H9 (cell line): Measurements from ENCODE around the gene SMIM20. TPM values are rescaled to one million over a fixed set of nuclear protein-coding genes. Genes with fewer than 3 reads are reported as not detected.

Experiments used
- DNase-seq: peaks from one replicate; pipeline ENCODE4 v3.0.0-alpha.2; 2017
- H2AFZ ChIP-seq: one replicate; pipeline ENCODE4 v1.6.1; 2013; ENCODE audit warnings: mild to moderate bottlenecking, low read length, control low read depth, moderate library complexity
- H2AK5ac ChIP-seq: 2 replicates; pipeline ENCODE4 v1.6.1; 2013; ENCODE audit warnings: low read length, control low read depth, mixed read lengths; ENCODE audit not compliant: insufficient read length
- H2BK120ac ChIP-seq: one replicate; pipeline ENCODE4 v1.6.1; 2013; ENCODE audit warnings: low read depth, mild to moderate bottlenecking, low read length, control low read depth, inconsistent platforms; ENCODE audit not compliant: poor library complexity, severe bottlenecking
- H2BK12ac ChIP-seq: 2 replicates; pipeline ENCODE4 v1.6.1; 2013; ENCODE audit warnings: low read length, control low read depth, mixed read lengths, low read depth; ENCODE audit not compliant: insufficient read length
- H2BK15ac ChIP-seq: 2 replicates; pipeline ENCODE4 v1.6.1; 2013; ENCODE audit warnings: low read depth, low read length, control low read depth
- H2BK20ac ChIP-seq: one replicate; pipeline ENCODE4 v1.6.1; 2013; ENCODE audit warnings: low read depth, mild to moderate bottlenecking, low read length, control low read depth, inconsistent platforms; ENCODE audit not compliant: poor library complexity, severe bottlenecking
- H2BK5ac ChIP-seq: 2 replicates; pipeline ENCODE4 v1.6.1; 2013; ENCODE audit warnings: low read length, control low read depth, mixed read lengths; ENCODE audit not compliant: insufficient read length
- H3K14ac ChIP-seq: 2 replicates; pipeline ENCODE4 v1.6.1; 2013; ENCODE audit warnings: low read length, control low read depth; ENCODE audit not compliant: insufficient read depth
- H3K18ac ChIP-seq: 2 replicates; pipeline ENCODE4 v1.6.1; 2013; ENCODE audit warnings: low read depth, mild to moderate bottlenecking, mixed read lengths, low read length, control low read depth; ENCODE audit not compliant: insufficient read length
- H3K23ac ChIP-seq: 2 replicates; pipeline ENCODE4 v1.6.1; 2013; ENCODE audit warnings: low read length, control low read depth, mixed read lengths, low read depth; ENCODE audit not compliant: insufficient read length
- H3K23me2 ChIP-seq: 2 replicates; pipeline ENCODE4 v1.6.1; 2013; ENCODE audit warnings: low read depth, mild to moderate bottlenecking, mixed read lengths, low read length, control low read depth; ENCODE audit not compliant: insufficient read length, poor library complexity, severe bottlenecking
- H3K27ac ChIP-seq: 2 replicates; pipeline ENCODE4 v1.5.1; 2013; ENCODE audit warnings: low read length, control low read depth, mixed read lengths, low read depth; ENCODE audit not compliant: insufficient read length
- H3K27me3 ChIP-seq: 2 replicates; pipeline ENCODE4 v1.6.1; 2013; ENCODE audit warnings: low read length, control low read depth, inconsistent platforms; ENCODE audit not compliant: insufficient read depth
- H3K4ac ChIP-seq: 2 replicates; pipeline ENCODE4 v1.6.1; 2013; ENCODE audit warnings: low read depth, mild to moderate bottlenecking, control low read depth, inconsistent platforms, low read length, moderate library complexity
- H3K4me1 ChIP-seq: 2 replicates; pipeline ENCODE4 v1.6.1; 2013; ENCODE audit warnings: low read length, control low read depth, inconsistent platforms; ENCODE audit not compliant: insufficient read depth
- H3K4me2 ChIP-seq: 2 replicates; pipeline ENCODE4 v1.6.1; 2013; ENCODE audit warnings: low read length, control low read depth, mixed read lengths; ENCODE audit not compliant: insufficient read length, insufficient read depth
- H3K56ac ChIP-seq: 2 replicates; pipeline ENCODE4 v1.6.1; 2013; ENCODE audit warnings: low read depth, mild to moderate bottlenecking, mixed read lengths, low read length, control low read depth; ENCODE audit not compliant: insufficient read length
- H3K79me1 ChIP-seq: 2 replicates; pipeline ENCODE4 v1.6.1; 2013; ENCODE audit warnings: low read depth, mild to moderate bottlenecking, moderate library complexity, low read length, control low read depth, inconsistent platforms; ENCODE audit not compliant: insufficient read depth, poor library complexity, severe bottlenecking
- H3K79me2 ChIP-seq: 2 replicates; pipeline ENCODE4 v1.6.1; 2013; ENCODE audit warnings: low read length, control low read depth, inconsistent platforms; ENCODE audit not compliant: insufficient read depth
- H3K9ac ChIP-seq: 2 replicates; pipeline ENCODE4 v1.6.1; 2013; ENCODE audit warnings: low read length, control low read depth, mixed read lengths; ENCODE audit not compliant: insufficient read length; ENCODE audit errors: extremely low read depth
- H3K9me3 ChIP-seq: one replicate; pipeline ENCODE4 v1.6.1; 2013; ENCODE audit warnings: low read depth, low read length, inconsistent platforms; ENCODE audit not compliant: control insufficient read depth
- H3T11ph ChIP-seq: one replicate; pipeline ENCODE4 v1.6.1; 2013; ENCODE audit warnings: mild to moderate bottlenecking, low read length, control low read depth, inconsistent platforms
- H4K20me1 ChIP-seq: one replicate; pipeline ENCODE4 v1.6.1; 2013; ENCODE audit not compliant: control insufficient read depth, insufficient read length, insufficient read depth
- H4K5ac ChIP-seq: 2 replicates; pipeline ENCODE4 v1.6.1; 2013; ENCODE audit warnings: low read depth, mild to moderate bottlenecking, mixed read lengths, low read length, control low read depth; ENCODE audit not compliant: insufficient read length
- H4K8ac ChIP-seq: replicated peaks from 2 replicates; pipeline ENCODE4 v1.6.1; 2013; ENCODE audit warnings: low read length, control low read depth, mixed read lengths, low read depth; ENCODE audit not compliant: insufficient read length
- H4K91ac ChIP-seq: 2 replicates; pipeline ENCODE4 v1.6.1; 2013; ENCODE audit warnings: low read depth, mild to moderate bottlenecking, moderate library complexity, mixed read lengths, low read length, control low read depth; ENCODE audit not compliant: insufficient read length
- H3K27ac Mint-ChIP-seq, 3 experiments: 2 replicates in 2 of 3; 3 replicates in 1 of 3; pipeline ENCODE4 v1.8.0; 2020 to 2021; ENCODE audit warnings: mixed read lengths in 3 of 3, mild to moderate bottlenecking in 1 of 3, moderate library complexity in 1 of 3
- H3K27me3 Mint-ChIP-seq: 2 replicates; pipeline ENCODE4 v1.8.0; 2021; ENCODE audit warnings: low read depth, mild to moderate bottlenecking, moderate library complexity, mixed read lengths
- H3K36me3 Mint-ChIP-seq, 3 experiments: 2 replicates in 2 of 3; 3 replicates in 1 of 3; pipeline ENCODE4 v1.8.0; 2020 to 2021; ENCODE audit warnings: low read depth in 3 of 3, mixed read lengths in 3 of 3; ENCODE audit not compliant: insufficient read depth in 1 of 3
- H3K4me1 Mint-ChIP-seq, 2 experiments: 2 replicates each; pipeline ENCODE4 v1.8.0; 2020; ENCODE audit warnings: mixed read lengths in 2 of 2
- H3K4me3 Mint-ChIP-seq, 2 experiments: 2 replicates in 1 of 2; 3 replicates in 1 of 2; pipeline ENCODE4 v1.8.0; 2020 to 2021; ENCODE audit warnings: mild to moderate bottlenecking in 2 of 2, mixed read lengths in 2 of 2, moderate library complexity in 1 of 2
- H3K9me3 Mint-ChIP-seq, 2 experiments: 2 replicates in 1 of 2; 3 replicates in 1 of 2; pipeline ENCODE4 v1.8.0; 2020; ENCODE audit warnings: mild to moderate bottlenecking in 2 of 2, mixed read lengths in 2 of 2, moderate library complexity in 1 of 2
- CTCF ChIP-seq: fragments of 200-600 bp; sonication (generic); conservative IDR thresholded peaks from 3 replicates; pipeline ENCODE4 v1.8.0; 2021; ENCODE audit warnings: antibody characterized with exemption, mild to moderate bottlenecking
- WGBS: extraction: QIAGEN DNeasy Blood & Tissue Kit; methylation state at CpG from one replicate; pipeline ENCODE4 v1.1.7; 2013; ENCODE audit warnings: missing lambda C conversion rate, low lambda C conversion rate, mixed read lengths; ENCODE audit not compliant: insufficient read length; ENCODE audit errors: extremely low coverage; 5-methylcytosine and 5-hydroxymethylcytosine counted together
- total RNA-seq: library from RNA; stranded (reverse); gene quantifications from 2 replicates; pipeline ENCODE4 v1.2.1, GENCODE V29; 2021

The SMIM20 gene
- total RNA-seq, 1 experiment from 2014 or later = 40.2 TPM

- Histone ChIP-seq H3K27me3 (no peaks in the 10 kb centered on the region), H3K27ac (no peak overlapping the region), H4K8ac (no peak overlapping the region), H2BK120ac (no peak overlapping the region), H3T11ph (no peak overlapping the region), H3K18ac (no peak overlapping the region), H2AFZ (no peak overlapping the region), H3K4ac (no peak overlapping the region), H3K14ac (no peak overlapping the region), H3K9me3 (no peaks in the 10 kb centered on the region), H3K79me2 (no peaks in the 10 kb centered on the region), H2BK12ac (no peak overlapping the region), H4K20me1 (no peaks in the 10 kb centered on the region), H3K56ac (no peak overlapping the region), H4K91ac (no peak overlapping the region), H4K5ac (no peak overlapping the region), H3K9ac (no peak overlapping the region), H3K4me1 (no peaks in the 10 kb centered on the region), H2AK5ac (no peak overlapping the region), H3K23ac (no peak overlapping the region), H2BK15ac (no peak overlapping the region), H2BK20ac (no peak overlapping the region), H3K79me1 (no peaks in the 10 kb centered on the region), H3K23me2 (no peaks in the 10 kb centered on the region), H3K4me2 (no peak overlapping the region), H2BK5ac (no peak overlapping the region)
- no peak for TF ChIP-seq CTCF
- DNase-seq = no peak
- no peak overlapping the region for H3K4me3 Mint-ChIP-seq
- H3K4me1 Mint-ChIP-seq = peaks cover 0 to 4% of the 10 kb centered on the region in 2 experiments; a peak in 1 of 4 replicates
- H3K27me3 Mint-ChIP-seq = no peaks in the 10 kb centered on the region; the same call in none of the 2 replicates
- H3K36me3 Mint-ChIP-seq = no peaks in the 10 kb centered on the region
- no peaks in the 10 kb centered on the region for H3K9me3 Mint-ChIP-seq
- no CpG with 5 or more reads among the region's 13 CpGs for WGBS
- H3K27ac Mint-ChIP-seq = no peak overlapping the region
Observed at GRCh38 chr4:25872851-25873631, 41.0 kb upstream of the SMIM20 start.
